HEK293T (cell line): ENCODE data around the gene CD79A.

Experiments
- CTCF ChIA-PET: fragments of 350-600 bp; formaldehyde crosslinking; extraction: SDS; loops from one replicate; lab custom pipeline; 2021; ENCODE audit warnings: antibody characterized with exemption, inconsistent platforms; lab: Yijun Ruan, JAX
- POLR2A ChIA-PET: fragments of 350-600 bp; formaldehyde crosslinking; extraction: SDS; loops from one replicate; lab custom pipeline; 2020; ENCODE audit warnings: antibody characterized with exemption, inconsistent platforms; lab: Yijun Ruan, JAX
- DNase-seq: peaks from one replicate; pipeline ENCODE4 v3.0.0; 2012; ENCODE audit warnings: mixed read lengths; ENCODE audit errors: extremely low spot score
- ARNT ChIP-seq: fragments of 450-650 bp; IDR thresholded peaks from 2 replicates; pipeline ENCODE4 v1.6.1; 2017; ENCODE audit warnings: mild to moderate bottlenecking
- BHLHE40 ChIP-seq: fragments of 450-650 bp; IDR thresholded peaks from 2 replicates; pipeline ENCODE4 v1.6.1; 2016; ENCODE audit warnings: mild to moderate bottlenecking, moderate library complexity, borderline replicate concordance
- CTBP1 ChIP-seq: fragments of 450-650 bp; IDR thresholded peaks from 2 replicates; pipeline ENCODE4 v1.6.1; 2016; ENCODE audit warnings: borderline replicate concordance
- ELF4 ChIP-seq: fragments of 450-650 bp; IDR thresholded peaks from 2 replicates; pipeline ENCODE4 v1.6.1; 2017; ENCODE audit warnings: antibody characterized with exemption
- FOXA1 ChIP-seq: fragments of 450-650 bp; IDR thresholded peaks from 2 replicates; pipeline ENCODE4 v1.6.1; 2016; ENCODE audit warnings: mild to moderate bottlenecking
- FOXK2 ChIP-seq: fragments of 450-650 bp; IDR thresholded peaks from 2 replicates; pipeline ENCODE4 v1.6.1; 2016; ENCODE audit warnings: mild to moderate bottlenecking
- FOXM1 ChIP-seq: fragments of 450-650 bp; IDR thresholded peaks from 2 replicates; pipeline ENCODE4 v1.6.1; 2017; ENCODE audit warnings: mild to moderate bottlenecking, borderline replicate concordance
- HDGF ChIP-seq: fragments of 450-650 bp; IDR thresholded peaks from 2 replicates; pipeline ENCODE4 v1.6.1; 2017; ENCODE audit warnings: antibody characterized with exemption, borderline replicate concordance
- L3MBTL2 ChIP-seq: fragments of 450-650 bp; conservative IDR thresholded peaks from 2 replicates; pipeline ENCODE4 v1.6.1; 2016; ENCODE audit warnings: mild to moderate bottlenecking
- LEF1 ChIP-seq: fragments of 450-650 bp; IDR thresholded peaks from 2 replicates; pipeline ENCODE4 v1.6.1; 2017; ENCODE audit warnings: mild to moderate bottlenecking, borderline replicate concordance
- NFRKB ChIP-seq: fragments of 450-650 bp; IDR thresholded peaks from 2 replicates; pipeline ENCODE4 v1.6.1; 2016; ENCODE audit warnings: mild to moderate bottlenecking, moderate library complexity
- PKNOX1 ChIP-seq: fragments of 450-650 bp; IDR thresholded peaks from 2 replicates; pipeline ENCODE4 v1.6.1; 2016
- SP1 ChIP-seq: fragments of 450-650 bp; IDR thresholded peaks from 2 replicates; pipeline ENCODE4 v1.6.1; 2017
- SUZ12 ChIP-seq: fragments of 450-650 bp; IDR thresholded peaks from 2 replicates; pipeline ENCODE4 v1.6.1; 2016; ENCODE audit warnings: mild to moderate bottlenecking
- TARDBP ChIP-seq: fragments of 450-650 bp; IDR thresholded peaks from 2 replicates; pipeline ENCODE4 v1.6.1; 2016
- ZNF384 ChIP-seq: fragments of 450-650 bp; IDR thresholded peaks from 2 replicates; pipeline ENCODE4 v1.6.1; 2016

CD79A gene

GRCh38 chr19:41886761-41887710 is 10.0 kb downstream of the CD79A start:
- POLR2A ChIA-PET = no interaction called here
- DNase-seq = no peak
- TF ChIP-seq SUZ12 (no peak), FOXK2 (no peak), LEF1 (no peak), BHLHE40 (no peak), ZNF384 (no peak), FOXM1 (no peak), ARNT (no peak), SP1 (no peak), TARDBP (no peak), NFRKB (no peak), FOXA1 (no peak), L3MBTL2 (no peak), HDGF (no peak), CTBP1 (no peak), ELF4 (no peak), PKNOX1 (no peak)
- CTCF ChIA-PET = no interaction called here

- ChIA-PET POLR2A (no interaction called here), CTCF (no interaction called here)
- no peak for TF ChIP-seq FOXM1
- TF ChIP-seq BHLHE40 = no peak
- TF ChIP-seq PKNOX1 = no peak
- no peak for TF ChIP-seq LEF1
- TF ChIP-seq HDGF = no peak
- no peak for TF ChIP-seq TARDBP
- no peak for TF ChIP-seq SP1
- no peak for TF ChIP-seq ARNT
- no peak for TF ChIP-seq SUZ12
- DNase-seq = no peak
Measured at GRCh38 chr19:41887711-41888382, 10.8 kb downstream of the CD79A start.

- ChIA-PET CTCF (no interaction called here), POLR2A (no interaction called here)
- TF ChIP-seq ARNT (no peak), TARDBP (no peak), BHLHE40 (no peak), ELF4 (no peak), ZNF384 (no peak), L3MBTL2 (no peak), SUZ12 (no peak), LEF1 (no peak), FOXK2 (no peak), FOXA1 (no peak), PKNOX1 (no peak), FOXM1 (no peak), SP1 (no peak), CTBP1 (no peak), HDGF (no peak)
- no peak for DNase-seq
Measured at GRCh38 chr19:41888926-41889325, 11.8 kb downstream of the CD79A start.

GRCh38 chr19:41889896-41890295 is 12.8 kb downstream of the CD79A start:
- DNase-seq = no peak
- ChIA-PET CTCF (interaction anchor here (0.7 kb wide), 1 partner anchor 1698 kb away, joined by 3 read pairs; no protein-coding TSS in a partner anchor), POLR2A (no interaction called here)
- TF ChIP-seq FOXA1 (no peak), L3MBTL2 (no peak)

- POLR2A ChIA-PET = no interaction called here
- CTCF ChIA-PET = interaction anchor here (0.6 kb wide), 2 partner anchors 20 to 529 kb away, joined by 3 to 6 read pairs; no protein-coding TSS in a partner anchor
- TF ChIP-seq NFRKB (no peak), TARDBP (no peak), BHLHE40 (no peak), FOXM1 (no peak), HDGF (no peak), ZNF384 (no peak), ELF4 (no peak), PKNOX1 (no peak), FOXA1 (no peak), LEF1 (no peak), ARNT (no peak), CTBP1 (no peak), FOXK2 (no peak), L3MBTL2 (no peak), SP1 (no peak), SUZ12 (no peak)
- no peak for DNase-seq
Measured at GRCh38 chr19:41890936-41891335, 13.9 kb downstream of the CD79A start.
